Measurements from ENCODE around the gene SIRT5. TPM values are rescaled to one million over a fixed set of nuclear protein-coding genes. Genes with fewer than 3 reads are reported as not detected.

The SIRT5 gene
- total RNA-seq, 1 experiment from 2014 or later: 19.0 TPM

DNA sequence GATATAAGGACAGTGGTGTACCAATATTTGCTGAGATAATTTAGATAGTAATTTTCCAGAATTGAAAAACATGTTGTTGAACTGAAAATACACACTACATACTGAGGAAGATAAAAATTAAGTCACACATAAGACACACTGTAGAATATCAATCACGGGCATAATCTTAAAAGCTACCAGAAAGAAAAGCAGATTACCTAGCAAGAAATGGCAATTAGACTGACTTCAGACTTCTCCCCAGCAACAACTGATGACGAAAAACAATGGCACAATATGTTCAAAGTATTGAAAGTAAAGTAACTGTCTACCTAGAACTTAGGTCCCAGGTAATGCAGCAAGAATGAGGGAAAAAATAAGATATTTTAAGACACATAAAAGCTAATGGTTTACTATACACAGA, 87.2 kb downstream of the SIRT5 start:
- Mint-ChIP-seq H3K4me1 (ENCODE audit: low read depth, unreplicated experiment) (peaks cover 34% of the 10 kb centered on the region), H3K4me3 (ENCODE audit: unreplicated experiment) (no peak overlapping the region), H3K9me3 (ENCODE audit: unreplicated experiment) (no peaks in the 10 kb centered on the region), H3K36me3 (ENCODE audit: insufficient read depth, unreplicated experiment) (no peaks in the 10 kb centered on the region), H3K27me3 (ENCODE audit: insufficient read depth, unreplicated experiment) (no peaks in the 10 kb centered on the region), H3K27ac (ENCODE audit: unreplicated experiment) (no peak overlapping the region)
- ChIA-PET POLR2A (interaction anchor here (0.5 kb wide), 1 partner anchor 26 kb away, joined by 3 read pairs; no protein-coding TSS in a partner anchor), CTCF (no interaction called here)
- intact Hi-C loops (cut with micrococcal nuclease; ENCODE audit: unreplicated experiment): no loop called here
- Histone ChIP-seq H3K27me3 (replicated peaks; ENCODE audit: control insufficient read depth, insufficient read depth, low read length) (no peaks in the 10 kb centered on the region; the same call in 1 of the 2 replicates), H3K4me3 (ENCODE audit: low read depth, low read length) (no peak overlapping the region), H3K36me3 (ENCODE audit: control insufficient read depth, insufficient read depth, low read length) (no peaks in the 10 kb centered on the region), H3K4me1 (0 out of 2 replicates have a peak, but pooled peaks cover 9% of the 10 kb centered on the region), H3K9me3 (no peaks in the 10 kb centered on the region)
- TF ChIP-seq, protein P1, sequence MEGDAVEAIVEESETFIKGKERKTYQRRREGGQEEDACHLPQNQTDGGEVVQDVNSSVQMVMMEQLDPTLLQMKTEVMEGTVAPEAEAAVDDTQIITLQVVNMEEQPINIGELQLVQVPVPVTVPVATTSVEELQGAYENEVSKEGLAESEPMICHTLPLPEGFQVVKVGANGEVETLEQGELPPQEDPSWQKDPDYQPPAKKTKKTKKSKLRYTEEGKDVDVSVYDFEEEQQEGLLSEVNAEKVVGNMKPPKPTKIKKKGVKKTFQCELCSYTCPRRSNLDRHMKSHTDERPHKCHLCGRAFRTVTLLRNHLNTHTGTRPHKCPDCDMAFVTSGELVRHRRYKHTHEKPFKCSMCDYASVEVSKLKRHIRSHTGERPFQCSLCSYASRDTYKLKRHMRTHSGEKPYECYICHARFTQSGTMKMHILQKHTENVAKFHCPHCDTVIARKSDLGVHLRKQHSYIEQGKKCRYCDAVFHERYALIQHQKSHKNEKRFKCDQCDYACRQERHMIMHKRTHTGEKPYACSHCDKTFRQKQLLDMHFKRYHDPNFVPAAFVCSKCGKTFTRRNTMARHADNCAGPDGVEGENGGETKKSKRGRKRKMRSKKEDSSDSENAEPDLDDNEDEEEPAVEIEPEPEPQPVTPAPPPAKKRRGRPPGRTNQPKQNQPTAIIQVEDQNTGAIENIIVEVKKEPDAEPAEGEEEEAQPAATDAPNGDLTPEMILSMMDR (IDR thresholded peaks at IDR 0.05; ENCODE audit: insufficient read depth in 1 of 2, low read depth in 1 of 2, low read length in 1 of 2, severe bottlenecking in 1 of 2, unreplicated experiment in 1 of 2): no peak
- no TSS peak for BruUV-seq (replicated peaks)
- DNase-seq: no peak

DNA sequence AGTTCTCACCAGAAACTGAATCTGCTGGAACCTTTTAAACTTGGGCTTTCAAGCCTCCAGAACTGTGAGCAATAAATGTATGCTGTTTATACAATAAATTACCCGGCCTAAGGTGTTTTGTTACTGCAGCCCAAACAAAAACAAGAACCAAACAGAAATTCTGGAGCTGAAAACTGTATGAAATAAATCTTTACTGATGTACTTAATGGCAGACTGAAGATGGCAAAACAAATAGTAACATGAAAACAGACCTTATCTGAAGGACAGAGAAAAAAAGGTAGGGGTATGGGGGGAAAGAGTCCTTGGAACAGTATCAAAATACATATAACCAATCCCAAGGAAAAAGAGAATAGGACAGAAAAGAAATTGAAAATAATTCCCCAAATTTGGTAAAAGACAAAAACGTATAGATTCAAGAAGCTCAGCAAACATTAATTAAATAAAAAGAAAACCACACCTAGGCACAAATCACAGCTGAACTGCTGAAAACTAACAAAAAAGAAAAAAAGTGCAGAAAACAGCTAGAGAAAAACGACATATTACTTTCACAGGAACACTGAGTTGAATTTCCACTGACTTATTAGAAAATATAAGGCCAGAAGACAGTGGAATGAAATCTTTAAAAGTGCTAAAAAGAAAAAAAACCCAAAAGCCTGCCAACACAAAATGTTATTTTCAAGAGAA, 88.4 kb downstream of the SIRT5 start:
- TF ChIP-seq, protein P1 (IDR thresholded peaks at IDR 0.05; ENCODE audit: insufficient read depth in 1 of 2, low read depth in 1 of 2, low read length in 1 of 2, severe bottlenecking in 1 of 2, unreplicated experiment in 1 of 2): no peak
- Mint-ChIP-seq H3K4me1 (ENCODE audit: low read depth, unreplicated experiment) (peaks cover 34% of the 10 kb centered on the region), H3K27me3 (ENCODE audit: insufficient read depth, unreplicated experiment) (no peaks in the 10 kb centered on the region), H3K36me3 (ENCODE audit: insufficient read depth, unreplicated experiment) (no peaks in the 10 kb centered on the region), H3K4me3 (ENCODE audit: unreplicated experiment) (no peak overlapping the region), H3K27ac (ENCODE audit: unreplicated experiment) (no peak overlapping the region), H3K9me3 (ENCODE audit: unreplicated experiment) (no peaks in the 10 kb centered on the region)
- intact Hi-C loops (cut with micrococcal nuclease; ENCODE audit: unreplicated experiment): no loop called here
- 0 out of 2 replicates have a peak, but pooled peaks cover 9% of the 10 kb centered on the region for H3K4me1 ChIP-seq
- no peaks in the 10 kb centered on the region for H3K36me3 ChIP-seq (ENCODE audit: control insufficient read depth, insufficient read depth, low read length)
- DNase-seq: no peak
- ChIA-PET POLR2A (no interaction called here), CTCF (no interaction called here)
- H3K4me3 ChIP-seq (ENCODE audit: low read depth, low read length): no peak overlapping the region
- no peaks in the 10 kb centered on the region for H3K9me3 ChIP-seq
- H3K27me3 ChIP-seq (replicated peaks; ENCODE audit: control insufficient read depth, insufficient read depth, low read length): no peaks in the 10 kb centered on the region; the same call in 1 of the 2 replicates
- BruUV-seq (replicated peaks): no TSS peak

DNA sequence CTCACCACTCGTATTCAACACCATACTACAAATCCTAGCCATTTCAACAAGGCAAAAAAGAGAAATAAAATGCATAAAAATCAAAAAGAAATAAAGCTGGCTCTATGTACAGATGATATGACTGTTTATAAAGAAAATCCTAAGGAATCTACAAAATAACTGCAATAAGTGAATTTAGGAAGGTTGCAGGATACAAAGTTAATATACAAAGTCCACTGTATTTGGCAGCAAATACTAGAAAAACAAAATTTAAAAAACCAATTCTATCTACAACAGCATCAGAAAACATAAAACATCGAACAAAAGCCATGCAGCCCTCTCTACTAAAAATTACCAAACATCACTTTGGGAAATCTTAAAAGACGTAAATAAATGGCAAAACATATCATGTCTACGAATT, 89.6 kb downstream of the SIRT5 start:
- Mint-ChIP-seq H3K27me3 (ENCODE audit: insufficient read depth, unreplicated experiment) (no peaks in the 10 kb centered on the region), H3K36me3 (ENCODE audit: insufficient read depth, unreplicated experiment) (no peaks in the 10 kb centered on the region), H3K4me1 (ENCODE audit: low read depth, unreplicated experiment) (peaks cover 41% of the 10 kb centered on the region), H3K27ac (ENCODE audit: unreplicated experiment) (no peak overlapping the region), H3K9me3 (ENCODE audit: unreplicated experiment) (no peaks in the 10 kb centered on the region), H3K4me3 (ENCODE audit: unreplicated experiment) (no peak overlapping the region)
- intact Hi-C loops (cut with micrococcal nuclease; ENCODE audit: unreplicated experiment): no loop called here
- no TSS peak for BruUV-seq (replicated peaks)
- TF ChIP-seq, protein P1 (IDR thresholded peaks at IDR 0.05; ENCODE audit: insufficient read depth in 1 of 2, low read depth in 1 of 2, low read length in 1 of 2, severe bottlenecking in 1 of 2, unreplicated experiment in 1 of 2): no peak
- Histone ChIP-seq H3K9me3 (no peaks in the 10 kb centered on the region), H3K36me3 (ENCODE audit: control insufficient read depth, insufficient read depth, low read length) (no peaks in the 10 kb centered on the region), H3K27me3 (replicated peaks; ENCODE audit: control insufficient read depth, insufficient read depth, low read length) (no peaks in the 10 kb centered on the region; the same call in 1 of the 2 replicates), H3K4me1 (peaks cover 20% of the 10 kb centered on the region; the same call in 1 of the 2 replicates), H3K4me3 (ENCODE audit: low read depth, low read length) (no peak overlapping the region)
- DNase-seq: no peak
- POLR2A ChIA-PET: no interaction called here
- CTCF ChIA-PET: no interaction called here

Other genes with a start within 250 kb of the SIRT5 start
- gene TBC1D7, start 246.1 kb upstream of the SIRT5 start, total RNA-seq (2022): 132 and 152 TPM in 2 replicates
- gene GFOD1, start 87.0 kb upstream of the SIRT5 start, total RNA-seq (2022): 0.65 and 0.84 TPM in 2 replicates
- 85.4 and 92.9 TPM in 2 replicates for gene NOL7, start 40.7 kb downstream of the SIRT5 start, total RNA-seq (2022)
- gene RANBP9, start 137.2 kb downstream of the SIRT5 start, total RNA-seq (2022): 36.7 and 38.2 TPM in 2 replicates
- gene MCUR1, start 240.0 kb downstream of the SIRT5 start, total RNA-seq (2022): 61.2 and 64.8 TPM in 2 replicates

All from Caco-2 (cell line).